ENCODE data around the gene ALDH1L1. TPM values are rescaled to one million over a fixed set of nuclear protein-coding genes. Genes with fewer than 3 reads are reported as not detected.

Gene ALDH1L1
- total RNA-seq, 1 donor from 2014 or later, result 1.5 TPM

- H3K9me3 Mint-ChIP-seq (ENCODE audit: unreplicated experiment), result no peaks in the 10 kb centered on the region
- no peak overlapping the region for H3K27ac Mint-ChIP-seq (ENCODE audit: unreplicated experiment)
- DNase-seq (ENCODE audit: extremely low spot score, unreplicated experiment), result peak; percentile 80
- no peak overlapping the region for H3K4me3 Mint-ChIP-seq (ENCODE audit: unreplicated experiment)
- H3K36me3 Mint-ChIP-seq (ENCODE audit: unreplicated experiment), result no peaks in the 10 kb centered on the region
- TF ChIP-seq CTCF (IDR thresholded peaks at IDR 0.05), result no peak
- H3K4me1 Mint-ChIP-seq (ENCODE audit: unreplicated experiment), result no peaks in the 10 kb centered on the region
- no peaks in the 10 kb centered on the region for H3K27me3 Mint-ChIP-seq (ENCODE audit: unreplicated experiment)
Measured at GRCh38 chr3:126109880-126110235, 70.5 kb downstream of the ALDH1L1 start.

GRCh38 chr3:126109146-126109879, 71.1 kb downstream of the ALDH1L1 start:
- Mint-ChIP-seq H3K27me3 (ENCODE audit: unreplicated experiment) (no peaks in the 10 kb centered on the region), H3K4me1 (ENCODE audit: unreplicated experiment) (no peaks in the 10 kb centered on the region), H3K27ac (ENCODE audit: unreplicated experiment) (no peak overlapping the region), H3K36me3 (ENCODE audit: unreplicated experiment) (no peaks in the 10 kb centered on the region), H3K9me3 (ENCODE audit: unreplicated experiment) (no peaks in the 10 kb centered on the region), H3K4me3 (ENCODE audit: unreplicated experiment) (no peak overlapping the region)
- TF ChIP-seq CTCF (IDR thresholded peaks at IDR 0.05), result no peak
- DNase-seq (ENCODE audit: extremely low spot score, unreplicated experiment), result peak; percentile 66

- H3K4me3 Mint-ChIP-seq (ENCODE audit: unreplicated experiment), result no peak overlapping the region
- no peaks in the 10 kb centered on the region for H3K4me1 Mint-ChIP-seq (ENCODE audit: unreplicated experiment)
- no peaks in the 10 kb centered on the region for H3K36me3 Mint-ChIP-seq (ENCODE audit: unreplicated experiment)
- H3K27me3 Mint-ChIP-seq (ENCODE audit: unreplicated experiment), result no peaks in the 10 kb centered on the region
- DNase-seq (ENCODE audit: extremely low spot score, unreplicated experiment), result peak; percentile 49
- TF ChIP-seq CTCF (IDR thresholded peaks at IDR 0.05), result no peak
- no peaks in the 10 kb centered on the region for H3K9me3 Mint-ChIP-seq (ENCODE audit: unreplicated experiment)
- no peak overlapping the region for H3K27ac Mint-ChIP-seq (ENCODE audit: unreplicated experiment)
Measured at GRCh38 chr3:126108676-126109050, 71.7 kb downstream of the ALDH1L1 start.

GRCh38 chr3:126107957-126108675, 72.3 kb downstream of the ALDH1L1 start:
- peaks cover 1% of the 10 kb centered on the region for H3K4me1 Mint-ChIP-seq (ENCODE audit: unreplicated experiment)
- H3K4me3 Mint-ChIP-seq (ENCODE audit: unreplicated experiment), result no peak overlapping the region
- TF ChIP-seq CTCF (IDR thresholded peaks at IDR 0.05), result no peak
- DNase-seq (ENCODE audit: extremely low spot score, unreplicated experiment), result peak; percentile 65
- no peaks in the 10 kb centered on the region for H3K36me3 Mint-ChIP-seq (ENCODE audit: unreplicated experiment)
- no peaks in the 10 kb centered on the region for H3K27me3 Mint-ChIP-seq (ENCODE audit: unreplicated experiment)
- no peak overlapping the region for H3K27ac Mint-ChIP-seq (ENCODE audit: unreplicated experiment)
- H3K9me3 Mint-ChIP-seq (ENCODE audit: unreplicated experiment), result no peaks in the 10 kb centered on the region

- H3K9me3 Mint-ChIP-seq (ENCODE audit: unreplicated experiment), result no peaks in the 10 kb centered on the region
- peak; percentile 70 for DNase-seq (ENCODE audit: extremely low spot score, unreplicated experiment)
- H3K27me3 Mint-ChIP-seq (ENCODE audit: unreplicated experiment), result no peaks in the 10 kb centered on the region
- H3K4me3 Mint-ChIP-seq (ENCODE audit: unreplicated experiment), result no peak overlapping the region
- H3K4me1 Mint-ChIP-seq (ENCODE audit: unreplicated experiment), result peaks cover 7% of the 10 kb centered on the region
- no peak overlapping the region for H3K27ac Mint-ChIP-seq (ENCODE audit: unreplicated experiment)
- no peak for TF ChIP-seq CTCF (IDR thresholded peaks at IDR 0.05)
- no peaks in the 10 kb centered on the region for H3K36me3 Mint-ChIP-seq (ENCODE audit: unreplicated experiment)
Measured at GRCh38 chr3:126107203-126107939, 73.0 kb downstream of the ALDH1L1 start.

All from osteocyte (in vitro differentiated cells).